Common myeloid progenitor, CD34-positive (primary cell): ENCODE results near the gene CLEC16A.

Experiments used
- CTCF ChIA-PET: fragments of 350-600 bp; sonication (Branson Sonifier 250); formaldehyde crosslinking; loops from one replicate; lab custom pipeline; 2021; ENCODE audit warnings: antibody characterized with exemption; lab: Charles Lee
- POLR2A ChIA-PET: fragments of 350-600 bp; sonication (Branson Sonifier 250); formaldehyde crosslinking; loops from one replicate; lab custom pipeline; 2021; ENCODE audit warnings: antibody characterized with exemption; lab: Charles Lee
- DNase-seq, 3 donors: peaks; one replicate each; pipeline versions ENCODE4 v3.0.0 to v3.0.0-alpha.2; 2013
- H3K27ac ChIP-seq, 2 experiments: 1 replicate in 1 of 2; 2 replicates in 1 of 2; pipeline ENCODE4 v1.7.0; 2013; ENCODE audit warnings: inconsistent platforms in 2 of 2, low read length in 2 of 2, mild to moderate bottlenecking in 2 of 2, low read depth in 1 of 2, moderate library complexity in 1 of 2; ENCODE audit not compliant: severe bottlenecking in 2 of 2, insufficient read depth in 1 of 2, poor library complexity in 1 of 2
- H3K27me3 ChIP-seq, 5 experiments: replicated peaks in 2 of 5; 1 replicate in 3 of 5; 2 replicates in 2 of 5; pipeline versions ENCODE4 v1.6.1 to v1.7.0; 2013; ENCODE audit warnings: low read length in 4 of 5, mild to moderate bottlenecking in 2 of 5, moderate library complexity in 2 of 5, inconsistent platforms in 1 of 5; ENCODE audit not compliant: insufficient read depth in 5 of 5, control insufficient read depth in 4 of 5
- H3K36me3 ChIP-seq, 4 experiments: 1 replicate in 2 of 4; 2 replicates in 2 of 4; pipeline versions ENCODE4 v1.6.1 to v1.7.0; 2013; ENCODE audit warnings: low read length in 3 of 4, control low read depth in 1 of 4, mild to moderate bottlenecking in 1 of 4; ENCODE audit not compliant: control insufficient read depth in 4 of 4, insufficient read depth in 4 of 4
- H3K4me1 ChIP-seq, 4 experiments: 1 replicate in 3 of 4; 2 replicates in 1 of 4; pipeline versions ENCODE4 v1.6.1 to v1.7.1; 2013; ENCODE audit warnings: low read length in 3 of 4, mild to moderate bottlenecking in 3 of 4, control low read depth in 1 of 4, inconsistent platforms in 1 of 4, moderate library complexity in 1 of 4; ENCODE audit not compliant: control insufficient read depth in 4 of 4, insufficient read depth in 4 of 4; ENCODE audit errors: control extremely low read depth in 1 of 4
- H3K4me3 ChIP-seq, 7 experiments: 1 replicate in 4 of 7; 2 replicates in 3 of 7; pipeline versions ENCODE4 v1.5.1 to v1.7.0; 2013; ENCODE audit warnings: mild to moderate bottlenecking in 7 of 7, low read length in 6 of 7, moderate library complexity in 6 of 7, inconsistent platforms in 2 of 7, low read depth in 2 of 7, control low read depth in 1 of 7; ENCODE audit not compliant: insufficient read depth in 4 of 7, control insufficient read depth in 1 of 7; ENCODE audit errors: extremely low read depth in 1 of 7
- H3K9me3 ChIP-seq, 5 experiments: 1 replicate in 4 of 5; 2 replicates in 1 of 5; pipeline versions ENCODE4 v1.6.1 to v1.7.1; 2013; ENCODE audit warnings: low read length in 4 of 5, mild to moderate bottlenecking in 2 of 5, inconsistent platforms in 1 of 5, low read depth in 1 of 5, moderate library complexity in 1 of 5; ENCODE audit not compliant: control insufficient read depth in 4 of 5, insufficient read depth in 2 of 5; ENCODE audit errors: control extremely low read depth in 1 of 5
- WGBS: methylation state at CpG from one replicate; pipeline ENCODE4 v1.1.5; 2013; ENCODE audit not compliant: insufficient coverage; 5-methylcytosine and 5-hydroxymethylcytosine counted together

The CLEC16A gene

GRCh38 chr16:10919003-10919351, 25.4 kb upstream of the CLEC16A start:
- H3K4me3 ChIP-seq = no peak overlapping the region
- peaks cover 0 to 6% (median 0%) of the 10 kb centered on the region in 4 experiments for H3K4me1 ChIP-seq
- no peaks in the 10 kb centered on the region for H3K27me3 ChIP-seq
- CTCF ChIA-PET = interaction anchor here (0.6 to 3.6 kb wide), 28 partner anchors 8 to 415 kb away, joined by 3 to 17 read pairs (median 6); partner anchors contain the start of gene NUBP1
- no peak for DNase-seq
- peaks cover 17 to 97% (median 57%) of the 10 kb centered on the region in 4 experiments for H3K36me3 ChIP-seq
- WGBS = 60% methylated on average over 1 of the region's 7 CpGs
- POLR2A ChIA-PET = no interaction called here
- H3K9me3 ChIP-seq = no peaks in the 10 kb centered on the region
- H3K27ac ChIP-seq = no peak overlapping the region

- 98% methylated on average over 15 of the region's 15 CpGs for WGBS
- no peaks in the 10 kb centered on the region for H3K27me3 ChIP-seq
- H3K36me3 ChIP-seq = peaks cover 14 to 95% (median 58%) of the 10 kb centered on the region in 4 experiments
- DNase-seq = no peak
- H3K9me3 ChIP-seq = peaks cover 0 to 3% (median 0%) of the 10 kb centered on the region in 5 experiments
- peaks cover 0 to 6% (median 0%) of the 10 kb centered on the region in 4 experiments for H3K4me1 ChIP-seq
- POLR2A ChIA-PET = interaction anchor here (0.7 kb wide), 1 partner anchor 186 kb away, joined by 3 read pairs; no protein-coding TSS in a partner anchor
- H3K4me3 ChIP-seq = no peak overlapping the region
- no peak overlapping the region for H3K27ac ChIP-seq
- CTCF ChIA-PET = interaction anchor here (1.2 to 3.1 kb wide), 3 partner anchors 11 to 406 kb away, joined by 5 to 17 read pairs (median 8); no protein-coding TSS in a partner anchor
These were observed 23.5 kb upstream of the CLEC16A start for GRCh38 chr16:10920726-10921427.

- peaks cover 0 to 6% (median 0%) of the 10 kb centered on the region in 4 experiments for H3K4me1 ChIP-seq
- H3K4me3 ChIP-seq = no peak overlapping the region
- peaks cover 16 to 93% (median 55%) of the 10 kb centered on the region in 4 experiments for H3K36me3 ChIP-seq
- POLR2A ChIA-PET = no interaction called here
- no peaks in the 10 kb centered on the region for H3K27me3 ChIP-seq
- no peak for DNase-seq
- CTCF ChIA-PET = interaction anchor here (1.0 to 3.1 kb wide), 5 partner anchors 10 to 407 kb away, joined by 3 to 8 read pairs (median 4); no protein-coding TSS in a partner anchor
- H3K27ac ChIP-seq = no peak overlapping the region
- peaks cover 0 to 3% (median 0%) of the 10 kb centered on the region in 5 experiments for H3K9me3 ChIP-seq
- 100% methylated on average over 2 of the region's 10 CpGs for WGBS
These were observed 22.6 kb upstream of the CLEC16A start for GRCh38 chr16:10921536-10922327.

- no peak overlapping the region for H3K4me3 ChIP-seq
- H3K27ac ChIP-seq = no peak overlapping the region
- peaks cover 0 to 3% (median 0%) of the 10 kb centered on the region in 5 experiments for H3K9me3 ChIP-seq
- WGBS = 97% methylated on average over 10 of the region's 14 CpGs
- H3K36me3 ChIP-seq = peaks cover 18 to 94% (median 60%) of the 10 kb centered on the region in 4 experiments
- ChIA-PET POLR2A (interaction anchor here (0.6 kb wide), 1 partner anchor 165 kb away, joined by 8 read pairs; no protein-coding TSS in a partner anchor), CTCF (interaction anchor here (1.0 to 3.1 kb wide), 6 partner anchors 9 to 408 kb away, joined by 3 to 8 read pairs (median 4); no protein-coding TSS in a partner anchor)
- H3K27me3 ChIP-seq = no peaks in the 10 kb centered on the region
- no peak for DNase-seq
- peaks cover 0 to 6% (median 0%) of the 10 kb centered on the region in 4 experiments for H3K4me1 ChIP-seq
These were observed 21.8 kb upstream of the CLEC16A start for GRCh38 chr16:10922328-10923145.

- DNase-seq = no peak
- H3K4me3 ChIP-seq = no peak overlapping the region
- POLR2A ChIA-PET = interaction anchor here (0.6 kb wide), 1 partner anchor 165 kb away, joined by 8 read pairs; no protein-coding TSS in a partner anchor
- H3K27ac ChIP-seq = no peak overlapping the region
- no peaks in the 10 kb centered on the region for H3K27me3 ChIP-seq
- peaks cover 21 to 94% (median 62%) of the 10 kb centered on the region in 4 experiments for H3K36me3 ChIP-seq
- peaks cover 0 to 3% (median 0%) of the 10 kb centered on the region in 5 experiments for H3K9me3 ChIP-seq
- H3K4me1 ChIP-seq = peaks cover 0 to 6% (median 0%) of the 10 kb centered on the region in 4 experiments
- CTCF ChIA-PET = interaction anchor here (1.0 to 3.1 kb wide), 5 partner anchors 8 to 408 kb away, joined by 3 to 8 read pairs (median 5); no protein-coding TSS in a partner anchor
- WGBS = 96% methylated on average over 7 of the region's 10 CpGs
These were observed 21.2 kb upstream of the CLEC16A start for GRCh38 chr16:10923146-10923649.

- no peaks in the 10 kb centered on the region for H3K27me3 ChIP-seq
- 95% methylated on average over 14 of the region's 14 CpGs for WGBS
- H3K9me3 ChIP-seq = peaks cover 0 to 3% (median 0%) of the 10 kb centered on the region in 5 experiments
- POLR2A ChIA-PET = interaction anchor here (0.6 kb wide), 1 partner anchor 166 kb away, joined by 8 read pairs; no protein-coding TSS in a partner anchor
- no peak for DNase-seq
- peaks cover 0 to under 1% (median 0%) of the 10 kb centered on the region in 4 experiments for H3K4me1 ChIP-seq
- peaks cover 21 to 92% (median 62%) of the 10 kb centered on the region in 4 experiments for H3K36me3 ChIP-seq
- CTCF ChIA-PET = interaction anchor here (0.6 to 3.1 kb wide), 5 partner anchors 8 to 1127 kb away, joined by 3 to 8 read pairs (median 5); no protein-coding TSS in a partner anchor
- H3K4me3 ChIP-seq = no peak overlapping the region
- H3K27ac ChIP-seq = no peak overlapping the region
These were observed 20.6 kb upstream of the CLEC16A start for GRCh38 chr16:10923650-10924214.
